Transverse colon (tissue), 4 donors: ENCODE measurements around the gene NANOS1. TPM values are rescaled to one million over a fixed set of nuclear protein-coding genes. Genes with fewer than 3 reads are reported as not detected.
A peak's percentile ranks its signal among the peaks of the same experiment; 100 is the strongest.

Source experiments
- DNase-seq: peaks from one replicate; pipeline ENCODE4 v3.0.0-alpha.2; 2019
- H3K27ac ChIP-seq, 4 donors: fragments of 200-600 bp; sonication (generic); 2 replicates each; pipeline ENCODE4 v1.5.1; 2016 to 2018; ENCODE audit warnings: inconsistent platforms in 4 of 4
- H3K27me3 ChIP-seq: fragments of 200-600 bp; sonication (generic); 2 replicates; pipeline ENCODE4 v1.5.1; 2017; ENCODE audit warnings: inconsistent platforms
- H3K36me3 ChIP-seq, 4 donors: fragments of 200-600 bp; sonication (generic); 2 replicates each; pipeline ENCODE4 v1.5.1; 2017 to 2019; ENCODE audit warnings: inconsistent platforms in 4 of 4
- H3K4me1 ChIP-seq, 4 donors: fragments of 200-600 bp; sonication (generic); 2 replicates each; pipeline ENCODE4 v1.5.1; 2017 to 2020; ENCODE audit warnings: inconsistent platforms in 4 of 4
- H3K4me3 ChIP-seq, 4 donors: fragments of 200-600 bp; sonication (generic); 1 replicate in 1 of 4; 2 replicates in 3 of 4; pipeline versions ENCODE4 v1.5.1 to v1.6.1; 2017 to 2019; ENCODE audit warnings: inconsistent platforms in 4 of 4
- H3K9me3 ChIP-seq, 2 donors: fragments of 200-600 bp; sonication (generic); 2 replicates each; pipeline ENCODE4 v1.5.1; 2017 to 2019; ENCODE audit warnings: inconsistent platforms in 2 of 2
- CTCF ChIP-seq, 5 experiments: fragments of 200-600 bp in 3 of 5; fragments of 450-650 bp in 2 of 5; sonication (generic) in 3 of 5; IDR thresholded peaks; 1 replicate in 2 of 5; 2 replicates in 3 of 5; pipeline ENCODE4 v1.5.1; 2016 to 2017; ENCODE audit warnings: antibody characterized with exemption in 5 of 5, inconsistent platforms in 3 of 5, mild to moderate bottlenecking in 2 of 5, moderate library complexity in 1 of 5
- EP300 ChIP-seq: sonication (generic); formaldehyde crosslinking; IDR thresholded peaks from one replicate; pipeline ENCODE4 v1.6.1; 2017; ENCODE audit warnings: antibody characterized with exemption, low read depth
- POLR2A ChIP-seq: fragments of 450-650 bp; IDR thresholded peaks from one replicate; pipeline ENCODE4 v1.6.1; 2016; ENCODE audit warnings: antibody characterized with exemption, mild to moderate bottlenecking, moderate library complexity
- POLR2AphosphoS5 ChIP-seq, 3 donors: sonication (generic); formaldehyde crosslinking; IDR thresholded peaks; one replicate each; pipeline ENCODE4 v1.6.1; 2016; ENCODE audit warnings: antibody characterized with exemption in 3 of 3
- WGBS, 2 donors: methylation state at CpG; one replicate each; pipeline ENCODE4 v1.1.5; 2018; ENCODE audit warnings: low coverage in 1 of 2; 5-methylcytosine and 5-hydroxymethylcytosine counted together
- in situ Hi-C, 4 donors: fragments of 200-750 bp; cut with MboI; loops; one replicate each; pipeline versions ENCODE4 v1.15.0 to v1.15.1; 2017; ENCODE audit warnings: low sequenced_read_pairs in 3 of 4, low pct_ligation_motif_present in 1 of 4, low pct_unique_long_range_greater_than_20kb in 1 of 4
- intact Hi-C: fragments of 100-400 bp; cut with DNase I; formaldehyde crosslinking; loops from one replicate; pipeline ENCODE4 v1.15.1; 2023; ENCODE audit warnings: low total_unique reads
- total RNA-seq, 4 donors: library from RNA; depleted of rRNA; stranded (reverse); fragments of >200 nt; gene quantifications; one replicate each; pipeline ENCODE4 v1.1.0, GENCODE V29; 2016

The NANOS1 gene
- total RNA-seq, result 1 to 10 TPM in 2 of 4 donors, under 1 TPM in 2; 0.20 to 7.1 (median 1.9) TPM

- TF ChIP-seq EP300, result no peak
- TF ChIP-seq CTCF (IDR thresholded peaks at IDR 0.05), result no peak
- no peak for TF ChIP-seq POLR2A
- no peak for TF ChIP-seq POLR2AphosphoS5 (IDR thresholded peaks at IDR 0.05)
- Histone ChIP-seq H3K27me3 (no peaks in the 10 kb centered on the region), H3K9me3 (no peaks in the 10 kb centered on the region), H3K4me3 (peak within 1 kb of the TSS; percentile 56 to 74 (median 62)), H3K27ac (peak within 1 kb of the TSS; percentile 70 to 84 (median 76)), H3K36me3 (peaks cover 0 to 20% (median 8%) of the 10 kb centered on the region in 4 donors), H3K4me1 (peaks cover 5 to 30% (median 21%) of the 10 kb centered on the region in 4 donors)
- in situ Hi-C loops, result loop anchor here in 1 of 4 donors (25.0 kb wide), 1 partner anchor 107 kb away; no protein-coding TSS in a partner anchor
- intact Hi-C loops, result loop anchor here (10.0 kb wide), 1 partner anchor 465 kb away; no protein-coding TSS in a partner anchor
- WGBS, 2 donors, result 0% methylated on average over 4 of the region's 136 CpGs; no CpG with 5 or more reads in 1 of the 2 donors
- no peak for DNase-seq
Measured at GRCh38 chr10:119029613-119030420, at the start of gene NANOS1. NANOS1 (plus strand) TSS chr10:119029714; CDS start chr10:119029802, 88 bp downstream.

GRCh38 chr10:118980135-118980865, 49.2 kb upstream of the NANOS1 start:
- intact Hi-C loops (no loop called here), in situ Hi-C loops (no loop called here)
- TF ChIP-seq POLR2A, result no peak
- TF ChIP-seq POLR2AphosphoS5 (IDR thresholded peaks at IDR 0.05), result no peak
- TF ChIP-seq EP300, result no peak
- no peak for TF ChIP-seq CTCF (IDR thresholded peaks at IDR 0.05)
- Histone ChIP-seq H3K9me3 (no peaks in the 10 kb centered on the region), H3K4me1 (no peaks in the 10 kb centered on the region), H3K27ac (no peak overlapping the region), H3K4me3 (no peak overlapping the region), H3K27me3 (no peaks in the 10 kb centered on the region), H3K36me3 (no peaks in the 10 kb centered on the region)
- DNase-seq, result no peak
- WGBS, 2 donors, result 90% methylated on average over 17 of the region's 17 CpGs; no CpG with 5 or more reads in 1 of the 2 donors

- Histone ChIP-seq H3K4me1 (no peaks in the 10 kb centered on the region), H3K36me3 (no peaks in the 10 kb centered on the region), H3K4me3 (no peak overlapping the region), H3K27me3 (no peaks in the 10 kb centered on the region), H3K27ac (no peak overlapping the region), H3K9me3 (peaks cover 0 to 4% of the 10 kb centered on the region in 2 donors)
- in situ Hi-C loops (no loop called here), intact Hi-C loops (no loop called here)
- TF ChIP-seq CTCF (IDR thresholded peaks at IDR 0.05), result no peak
- no peak for TF ChIP-seq POLR2A
- TF ChIP-seq POLR2AphosphoS5 (IDR thresholded peaks at IDR 0.05), result no peak
- no peak for TF ChIP-seq EP300
- 74 to 100% methylated on average over 1 to 6 of the region's 6 CpGs for whole genome bisulfite sequencing, 2 donors
- no peak for DNase-seq
Measured at GRCh38 chr10:118980870-118981269, 48.6 kb upstream of the NANOS1 start.

GRCh38 chr10:118981946-118982345, 47.6 kb upstream of the NANOS1 start:
- H3K27me3 ChIP-seq, result no peaks in the 10 kb centered on the region
- no peaks in the 10 kb centered on the region for H3K36me3 ChIP-seq
- peaks cover 0 to 10% of the 10 kb centered on the region in 2 donors for H3K9me3 ChIP-seq
- H3K4me3 ChIP-seq, result no peak overlapping the region
- TF ChIP-seq EP300 (no peak), POLR2AphosphoS5 (IDR thresholded peaks at IDR 0.05) (no peak), CTCF (IDR thresholded peaks at IDR 0.05) (no peak)
- intact Hi-C loops (no loop called here), in situ Hi-C loops (no loop called here)
- H3K27ac ChIP-seq, result no peak overlapping the region
- DNase-seq, result no peak
- WGBS, 2 donors, result 88% methylated on average over 11 of the region's 11 CpGs; no CpG with 5 or more reads in 1 of the 2 donors
- H3K4me1 ChIP-seq, result no peaks in the 10 kb centered on the region
